ENCODE data around the gene AFF1.
"Not testable (repeated sequence)": the region's sequence is repeated elsewhere in the genome, so short reads cannot be mapped to it uniquely, and the experiment has no call there.

- TF ChIP-seq CTCF (conservative IDR thresholded peaks at IDR 0.05); EZH2 (IDR thresholded peaks at IDR 0.05; ENCODE audit: low read depth): not testable (repeated sequence)
Measured at GRCh38 chr4:86989658-86990057, 54.8 kb downstream of the AFF1 start.
